GM21825 (cell line): Measurements from ENCODE around the gene TIMP4.
A peak's percentile ranks its signal among the peaks of the same experiment; 100 is the strongest.

Source experiments
- ATAC-seq: cut with Tn5 transposase; IDR thresholded peaks from one replicate; pipeline ENCODE4 v1.9.1; 2021; ENCODE audit warnings: mild to moderate bottlenecking, moderate library complexity; ENCODE audit not compliant: unreplicated experiment

The TIMP4 gene

DNA sequence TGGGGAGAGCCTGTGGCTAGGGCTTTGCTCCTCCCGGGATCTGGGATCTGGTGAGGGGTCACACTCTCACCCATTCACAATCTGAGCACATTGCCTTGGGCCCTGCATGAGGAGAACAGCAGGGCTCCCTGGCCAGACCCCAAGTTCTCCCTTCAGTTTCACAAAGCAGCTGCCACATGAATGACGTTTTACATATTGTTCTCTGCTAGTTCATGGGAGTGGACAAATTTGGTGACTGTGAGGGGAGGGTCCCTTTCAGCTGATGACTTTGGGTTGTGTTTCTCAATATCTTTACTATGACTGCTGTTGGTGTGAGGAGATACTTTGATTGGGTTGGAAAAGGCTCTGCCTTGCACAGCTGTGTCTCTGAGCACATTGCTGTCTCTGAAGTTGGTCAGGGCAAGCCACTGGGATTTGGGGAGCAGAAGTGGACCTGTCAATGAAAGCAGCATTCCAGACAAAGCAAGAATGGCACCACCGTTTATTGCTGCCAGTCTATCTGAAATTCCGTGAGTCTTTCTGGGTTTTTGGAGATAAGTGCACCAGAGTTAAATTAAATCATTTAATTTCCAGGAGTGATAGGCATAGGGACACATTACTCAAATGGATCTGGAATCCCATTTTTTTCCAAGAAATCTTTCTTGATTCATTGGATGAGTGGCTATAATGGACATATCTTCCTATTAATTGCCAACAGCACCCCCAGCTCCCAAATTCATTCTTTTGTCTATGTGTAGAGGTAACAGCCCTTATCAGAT, 10.3 kb downstream of the TIMP4 start:
- no peak for ATAC-seq

DNA sequence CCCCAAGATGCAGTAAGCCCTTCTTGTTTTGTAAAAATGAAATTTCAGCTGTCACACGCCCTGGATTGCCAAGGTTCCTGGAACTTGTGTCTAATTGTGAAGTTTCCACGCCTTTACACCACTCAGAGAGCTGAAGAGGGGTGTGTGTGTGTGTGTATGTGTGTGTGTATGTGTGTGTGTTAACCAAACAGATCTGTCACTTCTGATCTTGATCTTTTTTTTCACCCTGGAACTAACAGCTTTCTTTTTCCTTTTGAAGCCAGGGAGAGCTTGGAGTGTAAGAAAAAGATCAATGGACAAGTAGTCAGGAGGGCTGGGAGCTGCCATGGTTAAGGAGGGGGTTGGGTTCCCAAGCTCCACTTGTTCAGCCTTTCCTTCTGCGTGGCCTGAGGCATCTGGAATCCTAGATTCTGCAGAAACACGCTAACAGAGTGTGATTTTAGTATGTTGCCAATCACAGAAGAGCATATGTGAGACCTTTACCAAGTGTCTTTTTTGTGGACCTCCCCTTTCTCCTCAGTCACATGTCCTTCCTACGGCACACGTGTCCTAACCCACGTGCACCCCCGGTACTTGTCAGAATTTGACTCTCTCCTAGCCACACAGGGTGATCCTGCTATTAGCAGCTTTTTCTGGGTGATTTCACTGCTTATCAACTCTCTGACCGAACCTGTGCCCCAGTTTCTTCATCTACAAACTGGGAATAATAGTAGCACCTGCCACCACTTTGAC, 11.5 kb downstream of the TIMP4 start:
- no peak for ATAC-seq

DNA sequence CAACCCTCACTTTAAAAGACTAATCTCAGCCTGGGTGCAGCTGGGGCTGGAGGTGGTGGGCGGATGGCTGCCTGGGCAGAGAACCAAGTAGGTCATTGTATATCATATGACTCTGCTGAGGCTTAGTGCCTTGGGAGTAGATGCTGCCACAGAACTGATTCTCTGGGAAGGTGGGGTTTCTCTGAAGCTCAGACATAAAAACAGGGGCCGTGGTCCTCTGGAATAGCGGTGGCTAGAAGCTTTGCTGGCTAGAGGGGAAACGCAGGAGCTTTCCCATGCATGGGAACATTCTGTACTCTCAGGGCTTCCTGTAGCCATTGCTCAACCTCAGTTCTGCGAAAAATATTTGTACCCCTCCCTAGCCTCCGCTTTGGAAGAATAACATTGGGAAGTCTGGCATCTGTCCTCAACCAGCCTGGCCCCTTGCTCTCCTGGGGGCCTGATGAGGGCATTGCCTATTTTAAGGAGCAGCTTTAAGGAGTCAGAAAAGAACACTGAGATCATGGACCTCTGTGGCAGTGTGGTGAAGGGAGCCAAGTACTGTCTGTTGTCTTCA, 14.7 kb downstream of the TIMP4 start:
- no peak for ATAC-seq

DNA sequence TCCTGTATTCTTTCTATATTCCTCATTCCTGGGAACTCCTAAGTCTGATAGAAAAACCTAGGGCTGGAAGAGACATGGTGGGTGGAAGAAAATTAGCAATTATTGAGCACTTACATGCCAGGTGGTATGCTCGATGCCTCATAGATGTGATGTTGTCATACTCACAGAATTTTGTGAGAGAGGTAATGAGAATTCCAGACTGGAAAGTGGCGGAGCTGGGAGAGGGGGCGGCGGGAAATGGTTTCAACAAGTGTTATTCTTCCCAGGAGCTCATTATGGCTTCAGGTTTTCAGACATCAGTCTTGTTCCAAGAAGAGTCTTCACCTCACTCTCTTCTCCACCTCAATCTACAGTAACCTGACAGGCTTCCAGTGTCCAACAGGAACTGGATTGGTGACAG, 16.2 kb downstream of the TIMP4 start:
- no peak for ATAC-seq

DNA sequence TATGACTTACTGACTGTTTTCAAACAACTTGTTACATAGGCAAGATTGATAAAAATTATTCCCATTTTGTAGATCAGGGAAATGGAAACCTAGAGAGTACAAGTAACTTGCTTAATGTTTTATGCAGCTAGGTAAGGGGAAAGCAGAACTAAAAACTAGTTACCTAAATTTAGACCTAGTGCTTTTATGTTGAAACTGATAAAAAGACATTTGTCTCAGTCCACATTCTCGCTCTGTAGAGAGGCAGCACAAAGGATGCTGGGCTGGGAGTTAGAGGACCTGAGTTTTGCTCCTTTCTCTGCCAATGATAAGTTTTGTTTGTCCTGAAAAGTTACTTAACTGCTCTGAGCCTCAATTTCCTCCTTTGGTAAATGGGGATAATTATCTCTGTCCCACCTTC, 17.4 kb downstream of the TIMP4 start:
- peak; percentile 52 for ATAC-seq

DNA sequence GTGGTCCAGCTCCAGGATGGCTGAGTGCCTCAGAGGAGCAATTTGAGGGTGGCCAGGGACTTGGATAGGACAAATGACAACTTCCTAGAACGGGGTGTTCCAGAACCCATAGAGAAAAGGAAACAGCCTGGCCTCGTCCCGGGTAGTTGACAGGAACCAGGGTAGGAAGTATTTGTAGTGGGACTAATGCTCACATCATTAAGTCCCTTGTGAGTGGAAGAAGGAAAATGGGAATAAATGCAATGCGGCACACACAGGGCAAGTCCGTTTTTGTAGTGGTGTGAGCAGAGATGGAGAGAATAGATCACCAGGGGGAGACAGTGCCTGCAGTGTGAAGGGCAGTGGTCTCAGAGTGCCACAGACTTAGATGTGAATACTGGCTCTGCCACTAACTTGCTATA, 19.6 kb downstream of the TIMP4 start:
- no peak for ATAC-seq

DNA sequence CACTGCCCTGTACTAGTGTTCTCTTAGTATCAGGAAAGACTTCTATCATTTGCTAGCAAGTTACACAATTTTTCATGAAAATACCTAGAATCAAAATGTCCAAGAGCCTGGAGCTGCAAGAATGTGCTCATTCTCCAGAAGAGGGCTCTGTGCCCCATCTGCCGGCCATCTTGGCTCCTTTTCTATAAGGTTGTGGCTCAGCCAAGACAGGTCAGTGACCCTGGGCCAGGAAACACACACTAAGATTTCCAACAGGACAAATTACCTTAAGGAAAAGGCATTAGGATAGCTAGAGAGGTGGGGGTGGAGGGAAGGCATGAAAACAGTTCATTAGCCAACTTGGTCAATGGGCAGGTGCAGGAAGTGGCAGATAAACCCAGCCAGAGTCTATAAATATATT, 20.7 kb downstream of the TIMP4 start:
- no peak for ATAC-seq

DNA sequence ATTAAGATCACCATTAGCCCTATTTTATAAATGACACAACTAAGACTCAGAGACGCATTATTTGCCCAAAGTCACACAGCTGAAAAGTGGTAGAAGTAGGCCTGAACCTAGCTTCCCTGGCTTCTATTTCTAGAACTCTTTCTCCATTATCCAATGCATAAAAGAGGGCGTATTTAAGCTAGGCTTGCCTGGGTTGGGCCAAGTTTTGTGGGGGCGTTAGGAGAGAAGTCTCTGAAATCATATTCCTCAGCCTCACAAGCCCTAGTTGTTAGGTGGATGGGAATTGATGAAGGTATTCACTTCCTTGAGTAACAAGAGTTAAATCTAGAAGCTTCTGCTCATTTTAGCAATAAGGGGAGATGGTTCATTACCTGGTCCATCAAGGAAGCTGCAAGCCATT, 22.3 kb downstream of the TIMP4 start:
- ATAC-seq: no peak

DNA sequence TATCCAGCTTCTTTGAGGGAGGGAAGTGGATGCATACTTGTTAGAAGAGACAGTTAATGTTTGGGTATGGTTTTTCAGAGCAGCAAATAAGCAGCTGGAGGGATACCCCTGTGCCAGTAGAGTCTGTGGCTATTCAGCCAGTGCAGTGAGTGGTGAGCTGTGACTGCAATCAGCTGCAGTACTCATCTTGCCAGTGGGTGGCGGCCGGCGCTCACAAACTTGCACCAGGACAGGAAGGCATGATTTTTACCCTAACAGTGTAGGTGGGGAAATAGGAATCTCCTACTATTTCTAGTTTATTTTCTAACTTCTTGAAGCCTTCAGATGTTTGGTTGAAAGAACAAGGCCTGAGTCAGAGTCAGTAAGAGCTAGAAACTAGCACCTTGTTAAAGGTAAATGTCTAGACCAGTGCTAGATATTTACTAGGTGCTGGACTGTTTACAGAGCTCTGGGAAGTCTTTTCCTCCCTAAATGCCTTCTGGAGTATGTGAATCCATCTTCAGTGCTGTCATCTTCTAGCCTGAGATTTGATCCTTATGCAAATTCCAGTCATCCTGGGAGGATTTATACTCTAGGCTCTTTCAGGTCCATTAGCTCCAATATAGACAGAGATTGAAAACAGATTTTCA, 23.6 kb downstream of the TIMP4 start:
- peak; percentile 82 for ATAC-seq

DNA sequence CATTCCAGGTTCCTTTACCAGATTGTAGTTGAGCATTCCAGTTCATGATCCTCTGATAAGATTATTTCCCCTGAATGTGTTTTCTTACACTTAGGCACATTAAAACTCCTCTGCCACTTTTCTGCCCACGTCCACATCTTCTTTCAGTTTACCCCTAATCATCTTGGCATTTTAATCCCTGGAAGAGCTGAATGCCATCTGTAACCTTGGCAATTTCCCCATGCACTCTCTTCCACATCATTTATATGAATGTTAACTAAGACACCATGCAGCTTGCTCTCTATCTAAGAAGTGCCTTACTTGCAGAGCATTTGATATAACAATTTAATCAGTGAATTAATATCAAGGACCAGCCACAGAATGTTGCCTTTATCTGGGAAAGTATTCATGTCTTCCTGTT, 25.8 kb downstream of the TIMP4 start:
- no peak for ATAC-seq

DNA sequence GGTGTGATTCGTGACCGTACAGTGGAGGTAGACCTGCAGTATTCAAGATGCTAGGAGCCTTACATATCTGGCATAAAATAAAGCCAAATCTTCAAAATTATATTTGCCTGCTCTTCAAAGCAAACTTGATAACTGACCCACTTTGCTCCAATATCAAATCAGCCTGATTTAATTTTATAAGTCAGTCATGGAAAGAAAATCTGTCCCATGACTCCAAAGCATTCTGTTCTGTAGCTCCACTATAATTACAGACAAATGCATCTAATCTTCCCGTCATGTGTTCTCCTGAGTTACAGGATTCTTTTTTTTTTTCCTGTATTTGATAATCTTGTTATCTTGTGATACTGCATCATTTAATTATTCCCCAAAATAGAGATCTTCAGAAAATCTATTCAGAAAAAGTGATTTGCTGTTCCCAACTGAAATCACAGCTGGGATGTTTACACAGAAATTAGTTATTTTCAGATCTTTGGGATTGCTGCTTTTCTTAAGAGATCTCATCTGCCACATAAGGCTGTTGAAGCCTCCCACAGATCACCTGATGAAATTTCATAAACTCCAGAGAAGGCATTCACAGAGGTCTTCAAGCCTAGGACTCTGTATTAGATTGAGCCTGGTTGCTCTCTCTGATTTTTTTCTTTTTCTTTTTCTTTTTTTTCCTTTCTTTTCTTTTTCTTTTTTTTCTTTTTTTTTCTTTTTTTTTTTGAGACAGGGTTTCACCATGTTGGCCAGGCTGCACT, 27.2 kb downstream of the TIMP4 start:
- ATAC-seq: no peak

DNA sequence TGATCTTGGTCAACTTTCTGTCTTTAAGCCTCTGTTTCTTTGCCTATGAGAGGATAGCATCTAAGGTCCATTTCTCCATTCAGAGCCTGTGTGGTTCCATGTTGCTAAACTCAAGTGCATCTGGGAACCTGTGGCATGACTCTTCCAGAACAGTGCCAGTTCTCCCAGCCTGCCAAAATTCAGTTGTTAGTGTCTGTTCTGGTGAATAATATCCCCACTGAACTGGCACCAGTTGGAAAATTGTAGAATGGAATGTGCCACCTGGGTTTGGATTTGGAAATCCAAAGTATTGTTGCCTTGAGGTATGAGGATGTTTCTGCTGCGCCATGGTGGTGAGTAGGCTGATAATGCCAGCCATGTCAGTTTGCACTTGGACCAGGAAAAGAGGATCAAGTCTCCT, 31.3 kb downstream of the TIMP4 start:
- no peak for ATAC-seq

DNA sequence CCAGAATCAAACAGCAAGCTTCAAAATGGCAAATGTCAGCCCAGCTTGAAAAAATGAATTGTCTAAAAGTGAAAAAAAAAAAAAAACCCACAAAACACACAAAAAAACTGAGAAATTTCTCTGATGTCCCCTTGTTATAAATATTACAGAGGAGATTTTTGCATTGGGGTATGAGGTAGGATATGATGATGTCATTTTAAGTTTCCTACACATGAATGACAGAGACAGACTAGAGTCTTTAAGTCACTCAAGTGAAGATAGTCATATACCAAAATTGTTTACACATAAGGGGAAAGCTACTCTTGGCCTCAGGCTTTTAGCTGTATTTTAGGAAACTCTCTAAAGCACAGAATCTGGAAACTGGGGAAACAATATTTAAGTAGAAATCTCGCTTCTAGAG, 32.9 kb downstream of the TIMP4 start:
- ATAC-seq: no peak

DNA sequence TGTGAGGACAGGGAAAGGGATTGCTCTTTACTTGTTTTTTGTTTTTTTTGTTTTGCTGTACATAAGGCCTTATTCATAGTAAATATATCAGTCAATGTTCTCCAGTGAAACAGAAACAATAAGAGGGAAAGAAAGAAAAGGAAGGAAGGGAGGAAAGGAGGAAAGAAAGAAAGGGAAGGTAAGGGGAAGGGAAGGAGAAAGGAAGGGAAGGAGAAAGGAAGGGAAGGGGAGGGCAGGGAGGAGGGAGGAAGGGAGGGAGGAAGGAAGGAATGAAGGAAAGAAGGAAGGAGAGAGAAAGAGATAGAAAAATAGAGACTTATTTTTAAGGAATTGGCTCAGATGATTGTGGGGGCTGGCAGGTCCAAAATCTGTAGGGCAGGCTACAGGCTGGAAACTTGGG, 37.2 kb downstream of the TIMP4 start:
- ATAC-seq: no peak

DNA sequence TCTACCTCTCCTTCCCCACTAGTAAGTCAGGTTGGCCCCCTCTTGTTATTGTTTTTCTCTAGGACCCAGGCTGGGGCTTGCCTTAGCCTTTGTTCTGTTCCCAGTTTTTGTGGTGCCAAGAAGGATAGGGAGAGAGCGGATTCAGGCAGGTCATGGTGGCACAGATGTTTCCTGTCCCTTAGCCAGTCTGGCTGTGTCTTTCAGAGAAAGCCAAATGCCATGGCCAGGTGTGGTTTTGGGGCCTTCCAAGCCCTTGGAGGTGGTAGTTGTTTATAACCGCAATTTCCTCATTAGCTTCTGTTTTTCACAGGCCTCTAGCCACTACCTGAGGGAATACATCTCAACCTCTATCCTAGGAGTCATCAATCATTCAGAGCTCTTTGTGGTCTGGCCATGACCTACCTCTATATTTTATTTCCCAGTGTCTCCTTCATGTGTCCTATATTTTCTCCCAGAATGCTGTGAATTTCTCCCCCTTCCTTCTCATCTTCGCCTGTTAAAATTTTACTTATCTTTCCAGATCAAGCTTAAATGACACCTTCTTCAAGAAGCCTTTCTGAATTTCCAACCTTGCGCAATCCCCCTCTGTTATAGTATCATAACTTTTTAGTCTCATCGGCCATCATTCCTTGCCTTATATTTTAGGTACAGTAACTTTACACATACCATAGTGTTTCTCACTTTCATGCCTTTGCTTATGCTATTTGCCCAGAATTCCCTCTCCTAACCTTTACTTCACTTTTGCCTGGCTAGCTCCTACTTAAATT, 38.2 kb downstream of the TIMP4 start:
- no peak for ATAC-seq

DNA sequence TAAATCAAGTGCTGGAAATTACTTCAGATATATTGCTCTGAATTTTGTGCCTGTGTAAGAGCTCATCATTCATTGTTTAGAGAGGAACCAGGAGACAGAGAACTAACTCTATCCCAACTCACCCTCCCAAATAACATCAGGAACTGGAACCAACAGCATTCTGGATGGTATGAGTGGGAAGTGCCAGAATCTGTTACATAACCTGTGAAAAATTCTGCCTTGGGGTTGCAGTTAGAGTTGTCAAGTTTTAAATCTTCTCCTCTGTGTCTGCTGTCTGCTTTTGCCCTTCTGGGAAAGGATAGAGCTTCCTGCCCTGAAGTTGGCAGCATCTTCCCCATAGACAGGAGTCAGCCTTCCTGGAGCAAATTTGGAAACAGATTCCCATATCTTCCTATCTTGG, 41.2 kb downstream of the TIMP4 start:
- no peak for ATAC-seq

DNA sequence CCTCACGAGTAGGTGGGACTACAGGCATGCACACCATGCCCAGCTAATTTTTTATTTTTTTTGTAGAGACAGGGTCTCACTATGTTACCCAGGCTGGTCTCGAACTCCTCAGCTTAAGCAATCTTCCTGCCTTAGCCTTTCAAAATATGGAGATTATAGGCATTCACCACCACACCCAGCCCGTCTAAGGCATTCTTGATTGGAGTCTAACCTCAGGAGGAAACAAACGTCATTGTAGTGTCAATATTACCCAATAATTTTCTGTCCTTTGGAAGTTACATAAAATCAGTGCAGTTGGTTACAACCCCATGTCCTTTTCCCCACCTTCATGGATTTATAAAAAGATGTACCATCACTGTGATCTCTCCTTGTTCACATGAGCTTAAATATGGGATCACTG, 41.8 kb downstream of the TIMP4 start:
- ATAC-seq: no peak

DNA sequence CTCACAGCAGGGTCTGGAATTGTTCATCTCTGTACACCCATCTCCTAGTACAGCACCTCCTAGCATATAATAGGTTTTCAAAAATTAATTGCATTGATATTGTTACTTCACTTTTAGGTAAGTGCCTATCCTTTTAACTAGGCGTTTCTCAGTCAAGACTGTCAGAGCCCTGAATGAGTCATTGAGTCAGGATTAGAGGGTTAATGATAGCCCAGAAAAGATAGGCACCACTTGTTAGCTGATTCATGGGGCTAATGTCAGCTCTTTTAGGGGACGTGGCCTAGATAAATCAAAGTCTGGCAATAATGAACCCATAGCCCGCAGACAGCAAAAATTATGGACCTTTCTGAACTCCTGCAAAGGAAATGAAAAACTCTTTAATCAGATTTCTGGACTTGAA, 42.9 kb downstream of the TIMP4 start:
- no peak for ATAC-seq

DNA sequence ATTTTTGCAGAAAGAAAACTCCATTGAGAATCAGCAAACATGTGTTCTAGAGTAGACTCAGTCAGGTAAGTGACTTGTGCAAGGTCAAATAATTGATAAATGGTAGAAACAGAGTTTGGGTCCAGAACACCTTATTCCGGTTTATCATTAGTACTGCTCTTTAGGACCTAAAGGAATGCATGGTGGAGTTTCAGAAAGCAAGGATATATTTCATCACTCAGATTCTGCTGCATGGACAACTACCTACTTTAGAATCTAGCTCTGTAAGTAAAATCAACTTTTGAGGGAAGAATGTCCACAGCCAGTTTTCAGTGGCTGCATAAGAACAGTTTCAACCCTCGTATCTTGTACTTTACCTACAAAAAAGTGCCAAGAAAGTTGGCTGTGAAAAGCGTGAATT, 43.6 kb downstream of the TIMP4 start:
- no peak for ATAC-seq

DNA sequence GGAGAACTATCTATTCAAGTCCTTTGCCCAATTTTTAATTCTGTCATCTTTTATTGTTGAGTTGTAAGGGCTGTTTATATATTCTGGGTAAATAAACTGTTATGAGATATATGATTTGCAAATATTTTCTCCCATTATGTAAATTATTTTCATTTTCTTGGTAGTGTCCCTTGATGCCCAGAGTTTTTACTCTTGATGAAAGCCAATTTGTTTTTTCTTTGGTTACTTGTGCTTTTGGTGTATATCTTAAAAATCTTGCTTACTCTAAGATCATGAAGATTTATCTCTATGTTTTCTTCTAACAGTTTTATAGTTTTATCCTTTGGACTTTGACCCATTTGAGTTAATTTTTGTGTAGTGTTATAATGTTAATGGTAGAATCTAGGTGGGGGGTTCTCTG, 44.5 kb downstream of the TIMP4 start:
- ATAC-seq: no peak
